HG02759 (cell line): Measurements from ENCODE around the gene RALGPS2.
"Not testable (repeated sequence)": the region's sequence is repeated elsewhere in the genome, so short reads cannot be mapped to it uniquely, and the experiment has no call there.

Source experiments
- ATAC-seq: cut with Tn5 transposase; IDR thresholded peaks from one replicate; pipeline ENCODE4 v1.9.1; 2021; ENCODE audit warnings: mild to moderate bottlenecking, moderate library complexity; ENCODE audit not compliant: unreplicated experiment

Gene RALGPS2

DNA sequence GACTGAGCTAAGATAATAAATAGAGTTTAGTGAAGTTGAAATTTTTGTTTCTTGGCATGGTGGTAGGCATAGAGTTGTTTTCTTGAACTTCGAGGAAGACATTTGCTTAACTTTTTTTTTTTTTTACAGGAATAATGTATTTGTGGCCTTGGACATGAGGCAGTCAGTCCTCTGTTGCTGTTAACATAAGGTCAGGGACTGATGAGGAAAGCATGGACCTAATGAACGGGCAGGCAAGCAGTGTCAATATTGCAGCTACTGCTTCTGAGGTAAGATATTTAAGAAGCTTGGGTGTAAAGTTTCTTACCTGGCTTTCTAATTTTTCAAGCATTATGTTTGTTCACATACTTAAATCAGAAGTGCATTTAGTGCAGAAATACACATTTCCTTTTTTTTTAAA lies 51.5 kb downstream of the RALGPS2 start:
- ATAC-seq: no peak

DNA sequence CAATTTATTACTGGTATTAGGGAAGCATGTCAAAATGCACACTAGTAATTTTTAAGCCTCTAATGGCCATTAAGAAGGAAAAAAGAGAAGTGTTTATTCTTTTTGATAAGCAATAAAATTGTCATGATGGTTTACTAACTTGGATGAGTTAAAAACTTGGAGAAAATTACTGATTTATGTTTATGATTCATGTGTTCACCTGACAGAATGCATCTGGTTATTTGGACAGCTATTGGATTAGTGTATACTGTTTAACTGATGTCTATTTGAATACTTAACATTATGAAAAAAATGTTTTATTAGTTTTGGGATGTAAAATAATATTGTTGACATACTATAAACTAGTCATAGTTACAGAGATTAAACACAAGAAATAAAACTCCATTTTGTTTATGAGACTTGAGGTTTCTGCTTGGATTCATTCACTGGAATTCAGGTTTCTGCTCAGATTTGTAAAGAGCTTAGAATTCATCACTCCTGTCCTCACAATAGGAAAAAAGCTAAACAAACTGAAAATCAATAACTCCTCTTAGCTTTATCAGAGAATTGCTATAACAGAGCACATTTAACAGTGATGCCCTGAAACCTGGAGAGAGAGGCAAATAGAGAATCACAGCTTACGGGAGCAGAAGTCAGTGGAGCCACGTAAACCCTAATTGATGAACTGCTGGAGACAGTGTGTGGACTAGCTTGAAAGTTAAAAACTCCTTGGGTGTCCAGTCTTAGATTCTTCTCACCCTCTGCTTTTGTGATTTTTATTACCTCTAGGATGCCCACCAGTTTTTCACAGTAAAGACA lies 56.7 kb downstream of the RALGPS2 start:
- ATAC-seq: no peak

GRCh38 chr1:178784131-178784536 lies 59.1 kb downstream of the RALGPS2 start:
- ATAC-seq: no peak

DNA sequence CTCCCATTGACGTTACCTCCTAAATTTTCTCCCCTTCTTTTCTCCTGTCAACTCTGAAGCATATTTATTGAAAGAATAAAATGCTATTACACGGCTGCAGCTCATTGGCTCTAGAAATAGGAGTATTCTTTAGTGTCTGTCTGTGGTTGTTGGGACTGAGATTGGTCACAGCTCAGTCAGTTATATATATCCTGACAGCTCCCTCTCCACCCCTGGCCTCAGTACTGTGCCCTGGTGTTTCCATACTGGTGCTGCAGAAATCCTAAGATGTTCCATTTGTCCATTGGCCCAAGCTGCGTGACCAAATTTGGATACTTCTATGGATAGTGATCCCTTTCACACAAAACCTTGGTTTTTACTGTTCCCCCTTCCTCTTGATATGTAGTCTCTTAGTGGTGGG lies 67.3 kb downstream of the RALGPS2 start:
- ATAC-seq: no peak

GRCh38 chr1:178796013-178796412 lies 71.0 kb downstream of the RALGPS2 start:
- no peak for ATAC-seq

DNA sequence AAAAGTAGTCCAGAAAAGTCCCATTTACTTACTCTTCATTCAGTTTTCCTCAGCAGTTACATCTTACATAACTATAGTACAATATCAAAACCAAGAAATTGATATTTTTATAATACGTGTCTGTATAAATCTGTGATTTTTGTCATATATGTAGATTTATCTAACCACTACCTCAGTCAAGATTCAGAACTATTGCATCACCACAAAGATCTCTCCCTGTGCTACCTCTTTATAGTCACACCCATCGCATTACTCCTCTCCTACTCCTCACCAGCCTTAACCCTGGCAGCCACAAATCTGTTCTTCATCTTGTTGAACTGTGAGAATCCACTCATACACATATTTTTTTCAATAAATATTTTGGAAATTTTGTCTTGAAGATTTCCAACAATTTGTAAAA lies 72.5 kb downstream of the RALGPS2 start:
- no peak for ATAC-seq

GRCh38 chr1:178798232-178798861 lies 73.3 kb downstream of the RALGPS2 start:
- ATAC-seq: no peak

DNA sequence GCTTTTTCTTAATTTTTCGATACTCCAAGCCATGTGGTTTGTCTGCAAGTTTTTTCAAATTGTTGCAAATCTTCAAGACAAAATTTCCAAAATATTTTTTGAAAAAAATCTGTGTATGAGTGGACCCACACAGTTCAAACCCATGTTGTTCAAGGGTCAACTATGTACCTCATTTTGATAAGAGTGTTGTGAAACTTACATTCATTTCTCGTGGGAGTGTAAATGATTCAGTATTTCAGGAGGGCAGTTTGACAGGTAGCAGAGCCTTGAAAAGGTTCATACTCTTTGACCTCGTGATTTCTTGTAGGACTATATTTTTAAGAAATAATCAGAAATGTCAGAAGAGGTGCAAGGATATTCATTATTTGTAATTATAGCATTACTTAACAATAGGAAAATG lies 77.8 kb downstream of the RALGPS2 start:
- no peak for ATAC-seq

DNA sequence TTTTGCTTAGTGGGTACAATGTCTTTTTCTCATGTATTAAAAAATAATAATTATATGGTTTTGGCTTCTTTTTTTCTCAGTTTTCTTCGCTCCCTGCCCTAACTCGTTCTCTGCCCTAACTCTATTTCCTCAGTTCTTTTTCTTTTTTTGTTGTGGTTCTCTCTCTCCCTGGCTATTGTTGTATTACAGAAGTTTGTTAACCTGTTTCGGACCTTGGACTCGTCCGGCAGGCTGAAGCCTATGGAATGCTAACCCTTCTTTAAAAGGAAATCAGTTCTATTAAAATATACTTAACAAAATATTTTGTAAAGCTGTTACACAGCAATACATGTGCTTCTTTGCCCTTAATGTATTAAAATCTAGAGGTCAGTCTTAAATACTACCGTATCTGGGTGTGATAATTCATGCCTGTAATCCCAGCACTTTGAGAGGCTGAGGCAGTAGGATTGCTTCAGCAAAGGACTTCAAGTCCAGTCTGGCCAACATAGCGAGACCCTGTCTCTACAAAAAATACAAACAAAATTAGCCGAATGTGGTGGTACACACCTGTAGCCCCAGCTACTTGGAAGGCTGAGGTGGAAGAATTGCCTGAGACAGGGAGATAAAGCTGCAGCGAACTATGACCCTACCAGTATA lies 81.7 kb downstream of the RALGPS2 start:
- ATAC-seq: no peak

DNA sequence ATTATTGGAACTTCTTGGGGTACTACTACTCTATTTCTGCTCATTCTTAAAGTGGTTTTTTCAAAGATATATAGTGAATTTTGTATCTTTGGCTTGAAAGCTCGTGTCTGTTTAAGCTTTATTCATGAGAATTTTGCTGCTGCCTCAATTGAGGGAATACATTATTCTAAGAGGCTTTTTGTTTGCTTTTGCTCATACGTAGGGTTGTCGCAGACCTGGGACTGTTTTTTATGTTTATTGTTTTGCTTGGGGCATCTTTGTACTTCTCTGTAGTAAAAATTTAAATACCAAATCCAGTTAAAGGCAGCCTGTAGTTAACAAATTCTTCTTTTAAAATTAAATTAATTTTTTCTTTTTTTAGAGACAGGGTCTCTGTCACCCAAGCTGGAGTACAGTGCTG lies 83.5 kb downstream of the RALGPS2 start:
- ATAC-seq: no peak

GRCh38 chr1:178810585-178810984 lies 85.5 kb downstream of the RALGPS2 start:
- no peak for ATAC-seq

GRCh38 chr1:178818416-178818815 lies 93.4 kb downstream of the RALGPS2 start:
- no peak for ATAC-seq

DNA sequence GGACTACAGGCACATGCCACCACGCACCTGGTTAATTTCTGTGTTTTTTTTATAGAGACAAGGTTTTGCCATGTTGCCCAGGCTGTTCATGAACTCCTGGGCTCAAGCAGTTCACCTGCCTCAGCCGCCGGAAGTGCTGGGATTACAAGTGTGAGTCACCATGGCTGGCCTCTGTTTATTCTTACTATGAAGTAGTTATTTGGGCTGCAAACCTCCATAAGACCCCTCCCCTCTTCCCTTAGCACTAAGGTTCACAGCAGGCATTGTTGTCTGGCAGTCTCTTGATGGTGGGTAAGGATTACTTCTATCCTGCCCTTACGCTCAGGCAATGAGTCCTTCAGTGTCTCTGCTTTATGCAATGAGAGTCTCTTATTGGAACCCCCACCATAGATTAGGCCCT lies 94.1 kb downstream of the RALGPS2 start:
- ATAC-seq: no peak

GRCh38 chr1:178821134-178821866 lies 96.3 kb downstream of the RALGPS2 start:
- peak; percentile 52 for ATAC-seq

DNA sequence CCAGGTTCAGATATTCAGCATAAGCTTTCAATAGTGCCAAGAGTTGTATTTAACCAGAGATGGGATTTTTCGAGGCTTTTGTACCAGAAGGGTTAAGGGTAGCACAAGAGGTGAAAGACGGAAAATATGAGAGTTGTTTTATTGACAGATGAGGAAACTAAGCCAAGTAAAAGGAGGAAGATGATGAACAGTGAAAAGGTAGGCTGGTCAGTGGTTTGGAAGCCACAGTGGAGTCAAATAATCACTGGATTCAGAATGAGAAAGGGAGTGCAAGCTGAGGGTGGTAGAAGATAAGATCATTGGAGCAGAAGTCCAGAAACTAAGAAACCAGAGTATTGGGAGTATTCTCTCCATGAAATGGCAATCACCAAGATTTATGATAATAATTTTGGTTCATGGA lies 100.1 kb downstream of the RALGPS2 start:
- ATAC-seq: no peak

- no peak for ATAC-seq
Observed at GRCh38 chr1:178844436-178844835, 119.4 kb downstream of the RALGPS2 start.

GRCh38 chr1:178846306-178846705 lies 121.3 kb downstream of the RALGPS2 start:
- ATAC-seq: no peak

GRCh38 chr1:178847396-178847849 lies 122.4 kb downstream of the RALGPS2 start:
- no peak for ATAC-seq

- not testable (repeated sequence) for ATAC-seq
Observed at GRCh38 chr1:178847919-178848318, 122.9 kb downstream of the RALGPS2 start.

- ATAC-seq: no peak
Observed at GRCh38 chr1:178849918-178850317, 124.9 kb downstream of the RALGPS2 start.

DNA sequence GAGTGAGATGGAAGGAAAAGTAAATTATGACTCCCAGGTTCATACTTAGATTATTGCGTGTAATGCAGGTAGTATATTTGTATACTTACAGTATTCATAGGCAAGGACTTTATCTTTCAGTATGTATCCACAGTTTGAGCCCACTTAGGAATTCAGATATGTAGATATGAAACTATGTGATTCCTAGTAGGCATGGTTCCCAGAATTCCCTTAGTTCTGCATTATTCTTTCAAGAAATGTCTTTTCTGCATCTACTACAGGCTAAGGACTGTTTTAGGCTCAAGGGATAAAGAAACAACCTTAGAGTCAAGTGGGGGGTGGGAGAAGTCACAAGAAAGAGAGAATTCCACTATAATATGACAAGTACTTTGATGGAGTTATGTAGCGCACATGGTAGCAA lies 132.1 kb downstream of the RALGPS2 start:
- ATAC-seq: no peak
